HG03108 (cell line): ENCODE measurements around the gene MBNL2.
"Not testable (repeated sequence)": the region's sequence is repeated elsewhere in the genome, so short reads cannot be mapped to it uniquely, and the experiment has no call there.

Experiments used
- ATAC-seq: cut with Tn5 transposase; IDR thresholded peaks from one replicate; pipeline ENCODE4 v1.9.1; 2021; ENCODE audit warnings: moderate library complexity; ENCODE audit not compliant: unreplicated experiment

Gene MBNL2

GRCh38 chr13:97341135-97341534 lies 119.0 kb downstream of the MBNL2 start:
- no peak for ATAC-seq

GRCh38 chr13:97342136-97342535 lies 120.0 kb downstream of the MBNL2 start:
- no peak for ATAC-seq

DNA sequence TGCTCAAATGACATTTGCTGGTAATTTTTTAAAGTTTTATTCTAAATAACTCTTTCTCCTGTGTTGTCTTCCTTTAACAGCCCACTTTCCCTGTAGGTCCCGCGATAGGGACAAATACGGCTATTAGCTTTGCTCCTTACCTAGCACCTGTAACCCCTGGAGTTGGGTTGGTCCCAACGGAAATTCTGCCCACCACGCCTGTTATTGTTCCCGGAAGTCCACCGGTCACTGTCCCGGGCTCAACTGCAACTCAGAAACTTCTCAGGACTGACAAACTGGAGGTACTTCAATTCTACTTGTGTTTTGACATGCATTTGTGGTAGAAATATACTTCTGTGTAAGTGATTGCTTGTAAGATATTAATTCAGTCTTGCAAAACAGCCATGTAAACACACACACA lies 120.8 kb downstream of the MBNL2 start:
- no peak for ATAC-seq

GRCh38 chr13:97344265-97345175 lies 122.4 kb downstream of the MBNL2 start:
- no peak for ATAC-seq

- ATAC-seq: no peak
Observed at GRCh38 chr13:97346097-97346496, 124.0 kb downstream of the MBNL2 start.

- ATAC-seq: no peak
Observed at GRCh38 chr13:97346561-97347254, 124.6 kb downstream of the MBNL2 start.

- no peak for ATAC-seq
Observed at GRCh38 chr13:97347255-97347932, 125.3 kb downstream of the MBNL2 start.

DNA sequence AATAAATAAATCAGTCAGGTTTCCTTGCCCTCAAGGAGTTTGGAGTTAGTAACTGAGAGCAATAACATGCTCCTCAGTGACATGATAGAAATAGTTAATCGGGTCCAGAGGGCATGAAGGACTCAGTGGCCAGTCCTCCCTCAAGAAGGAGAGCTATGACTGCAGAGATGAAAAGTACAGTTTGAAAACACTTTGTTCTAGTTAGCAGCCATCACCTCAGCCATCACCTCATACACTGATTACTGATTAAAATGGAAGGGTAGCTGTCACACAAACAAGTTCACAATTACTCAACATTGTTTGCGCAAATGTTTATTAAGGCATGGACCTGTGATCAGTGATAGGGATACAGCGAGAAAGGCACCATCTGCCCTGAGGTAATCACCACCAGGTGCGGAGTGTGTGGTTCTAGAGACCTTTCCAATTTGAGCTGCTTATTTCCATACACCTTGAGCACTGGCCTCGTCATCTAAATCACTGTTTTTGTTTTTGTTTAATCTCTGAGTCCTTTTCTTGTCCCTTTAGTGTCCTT lies 126.5 kb downstream of the MBNL2 start:
- ATAC-seq: no peak

- ATAC-seq: not testable (repeated sequence)
Observed at GRCh38 chr13:97352012-97352411, 129.9 kb downstream of the MBNL2 start.

GRCh38 chr13:97352815-97353214 lies 130.7 kb downstream of the MBNL2 start:
- ATAC-seq: no peak

DNA sequence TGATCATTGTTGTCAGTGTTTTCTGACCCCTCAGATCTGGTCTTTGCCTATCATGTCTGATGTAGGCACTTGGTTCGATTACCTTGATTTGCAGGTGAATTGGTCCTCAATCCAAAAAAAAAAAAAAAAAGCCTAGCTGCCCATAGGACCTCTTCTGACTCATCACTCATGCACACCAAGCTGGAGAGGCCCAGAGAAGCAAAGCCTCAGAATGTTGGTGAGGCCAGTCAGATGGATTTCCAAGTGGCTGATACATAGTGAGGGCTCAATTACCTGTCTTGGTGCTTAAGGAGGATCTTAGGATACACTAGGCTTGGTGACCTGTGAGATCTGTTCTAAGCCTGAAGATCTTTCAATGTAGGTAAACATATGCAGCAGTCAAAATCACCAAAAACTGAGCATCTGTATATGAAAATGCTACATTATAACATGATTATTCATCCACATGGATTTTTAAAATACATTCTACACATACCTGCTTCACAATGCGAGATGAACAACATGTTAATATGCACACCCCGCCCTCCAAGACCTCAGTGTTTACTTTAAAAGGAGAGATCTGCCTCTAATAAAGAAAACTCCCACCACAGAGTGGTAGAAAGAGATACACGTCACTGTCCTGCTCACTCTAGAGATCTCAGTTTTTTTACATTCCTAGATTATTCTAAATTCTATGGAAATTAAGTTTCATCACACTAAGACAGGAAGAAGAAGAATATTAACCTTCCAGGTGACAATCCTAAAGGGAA lies 132.0 kb downstream of the MBNL2 start:
- ATAC-seq: no peak

GRCh38 chr13:97354808-97355207 lies 132.7 kb downstream of the MBNL2 start:
- no peak for ATAC-seq

DNA sequence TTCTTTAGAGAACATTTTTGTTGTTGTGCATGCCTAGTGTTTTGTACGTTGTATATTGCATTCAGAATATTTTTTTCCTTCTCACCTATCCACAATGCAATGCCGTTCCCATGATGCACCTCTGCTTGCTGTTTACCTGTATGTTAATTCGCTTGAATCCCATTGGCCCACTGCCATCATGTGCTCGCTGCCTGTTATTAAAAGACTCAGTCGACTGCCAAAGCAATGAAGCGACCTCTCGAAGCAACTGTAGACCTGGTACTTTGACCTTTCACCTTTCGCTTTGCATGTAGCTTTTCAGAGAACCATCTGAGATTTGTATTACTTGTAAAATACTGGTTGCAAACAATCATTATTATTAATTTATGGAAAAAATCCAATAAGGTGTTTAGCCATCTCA lies 134.5 kb downstream of the MBNL2 start:
- ATAC-seq: no peak

DNA sequence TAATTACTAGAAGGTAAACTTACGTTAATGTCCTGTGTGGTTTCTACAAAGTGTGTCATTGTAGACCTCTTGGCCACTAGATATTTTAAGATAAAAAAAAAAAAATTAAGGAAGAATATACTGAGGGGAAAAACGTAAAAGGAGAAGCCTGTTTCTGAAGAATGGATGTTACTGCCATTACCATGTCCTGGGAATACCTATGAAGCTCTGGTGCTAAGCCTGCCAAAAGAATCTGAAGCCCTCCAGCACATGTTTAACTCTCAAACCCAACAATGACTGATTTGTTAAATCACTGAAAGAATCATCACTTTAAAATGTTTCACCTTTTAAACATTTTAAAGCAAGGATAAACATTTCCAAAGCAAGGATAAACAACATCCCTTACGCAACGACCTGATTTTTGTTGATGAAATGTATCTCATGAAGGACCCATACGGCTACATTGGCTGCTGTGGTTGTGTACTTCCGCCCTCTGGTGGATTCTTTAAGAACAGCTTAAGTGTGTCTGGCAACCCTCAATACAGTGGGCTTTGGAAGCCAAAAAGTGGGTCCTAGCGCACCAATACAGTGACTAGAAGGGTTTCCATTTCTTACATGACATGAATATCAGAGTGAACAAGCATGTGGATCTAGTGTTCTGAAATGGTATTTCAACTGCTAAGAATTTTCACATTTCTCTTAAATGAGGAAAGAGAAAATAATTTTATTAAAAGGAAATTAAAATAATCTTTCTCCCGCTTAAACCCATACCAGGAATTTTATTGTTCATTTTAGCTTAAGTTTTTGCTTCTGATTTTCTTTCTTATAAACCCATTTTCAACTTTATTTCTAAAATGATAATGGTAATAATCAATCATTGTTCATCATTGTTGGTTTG lies 137.3 kb downstream of the MBNL2 start:
- ATAC-seq: peak; percentile 82

GRCh38 chr13:97360610-97361009 lies 138.5 kb downstream of the MBNL2 start:
- no peak for ATAC-seq

DNA sequence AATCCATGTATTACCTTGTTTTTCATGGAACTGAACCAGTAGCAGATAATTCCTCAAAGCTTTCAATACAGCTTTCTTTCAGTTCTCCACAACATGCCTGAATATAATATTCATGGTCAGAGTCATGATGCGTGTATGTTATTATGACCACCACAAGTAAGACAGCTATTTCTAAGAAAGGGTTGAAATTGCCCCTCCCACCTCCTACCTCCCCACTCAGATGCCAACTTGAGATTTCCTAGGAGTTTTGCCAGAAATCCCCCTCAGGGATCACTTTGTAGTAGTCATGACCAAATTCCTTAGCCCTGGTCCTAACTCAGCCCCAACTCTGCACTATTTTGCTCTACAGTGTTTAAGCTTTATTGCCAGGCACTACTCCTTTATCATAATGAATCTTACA lies 141.9 kb downstream of the MBNL2 start:
- no peak for ATAC-seq

- ATAC-seq: no peak
Observed at GRCh38 chr13:97364827-97365226, 142.7 kb downstream of the MBNL2 start.

DNA sequence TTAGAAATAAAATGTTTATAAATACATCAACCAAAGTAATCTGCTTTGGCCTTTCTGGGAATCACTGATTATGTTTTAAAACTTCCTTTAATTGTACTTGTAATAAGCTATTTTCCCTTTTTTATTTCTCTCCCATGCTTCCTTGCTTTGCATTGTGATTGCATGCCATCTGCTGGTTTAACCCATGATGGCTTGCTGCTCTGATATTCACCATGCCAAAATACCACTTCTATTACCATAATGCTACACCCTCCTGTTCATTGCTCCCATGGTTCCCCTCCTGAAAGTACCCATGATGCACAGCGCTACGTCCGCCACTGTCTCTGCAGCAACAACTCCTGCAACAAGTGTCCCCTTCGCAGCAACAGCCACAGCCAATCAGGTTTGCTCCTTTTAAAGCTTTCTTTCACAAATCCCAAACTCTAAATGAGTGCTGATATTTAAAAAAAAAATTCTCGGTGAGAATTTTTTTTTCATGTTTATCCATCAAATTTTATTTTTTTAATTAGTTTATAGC lies 144.1 kb downstream of the MBNL2 start:
- ATAC-seq: no peak

- no peak for ATAC-seq
Observed at GRCh38 chr13:97367016-97367822, 145.1 kb downstream of the MBNL2 start.
